ENCODE results near the gene RGS12.

The RGS12 gene

GRCh38 chr4:3292571-3293400 is at the start of gene RGS12:
TSS of gene RGS12 (plus strand) at chr4:3293021. CDS start at chr4:3316171, 23,150 bp downstream.
- no peak for FAIRE-seq

GRCh38 chr4:3243136-3243780 is 49.6 kb upstream of the RGS12 start:
- no peak for FAIRE-seq

- no peak for FAIRE-seq
Measured at GRCh38 chr4:3244002-3244401, 48.8 kb upstream of the RGS12 start.

- no peak for FAIRE-seq
Measured at GRCh38 chr4:3244747-3245146, 48.1 kb upstream of the RGS12 start.

- FAIRE-seq: no peak
Measured at GRCh38 chr4:3245676-3246075, 47.1 kb upstream of the RGS12 start.

- no peak for FAIRE-seq
Measured at GRCh38 chr4:3246458-3247398, 46.1 kb upstream of the RGS12 start.

GRCh38 chr4:3247399-3248177 is 45.2 kb upstream of the RGS12 start:
- FAIRE-seq: no peak

GRCh38 chr4:3248178-3248480 is 44.7 kb upstream of the RGS12 start:
- no peak for FAIRE-seq

GRCh38 chr4:3248811-3249661 is 43.8 kb upstream of the RGS12 start, which contains the start of gene MSANTD1:
TSS of gene MSANTD1 (plus strand) at chr4:3249159. CDS start at chr4:3249223, 64 bp downstream.
- FAIRE-seq: no peak

GRCh38 chr4:3249711-3250437 is 42.9 kb upstream of the RGS12 start:
- FAIRE-seq: no peak

- FAIRE-seq: no peak
Measured at GRCh38 chr4:3250438-3250955, 42.3 kb upstream of the RGS12 start.

- FAIRE-seq: no peak
Measured at GRCh38 chr4:3250956-3251690, 41.7 kb upstream of the RGS12 start.

GRCh38 chr4:3251691-3252479 is 40.9 kb upstream of the RGS12 start:
- FAIRE-seq: no peak

GRCh38 chr4:3252480-3252828 is 40.4 kb upstream of the RGS12 start:
- FAIRE-seq: no peak

GRCh38 chr4:3252831-3253641 is 39.8 kb upstream of the RGS12 start:
- no peak for FAIRE-seq

- no peak for FAIRE-seq
Measured at GRCh38 chr4:3253808-3254207, 39.0 kb upstream of the RGS12 start.

- no peak for FAIRE-seq
Measured at GRCh38 chr4:3254302-3255131, 38.3 kb upstream of the RGS12 start.
